Measurements from ENCODE around the gene PHLDA2.

The PHLDA2 gene, protein sequence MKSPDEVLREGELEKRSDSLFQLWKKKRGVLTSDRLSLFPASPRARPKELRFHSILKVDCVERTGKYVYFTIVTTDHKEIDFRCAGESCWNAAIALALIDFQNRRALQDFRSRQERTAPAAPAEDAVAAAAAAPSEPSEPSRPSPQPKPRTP
- 0.05 to 3.9 (median 2.9) reads per million in 3 experiments for total RNA-seq

DNA sequence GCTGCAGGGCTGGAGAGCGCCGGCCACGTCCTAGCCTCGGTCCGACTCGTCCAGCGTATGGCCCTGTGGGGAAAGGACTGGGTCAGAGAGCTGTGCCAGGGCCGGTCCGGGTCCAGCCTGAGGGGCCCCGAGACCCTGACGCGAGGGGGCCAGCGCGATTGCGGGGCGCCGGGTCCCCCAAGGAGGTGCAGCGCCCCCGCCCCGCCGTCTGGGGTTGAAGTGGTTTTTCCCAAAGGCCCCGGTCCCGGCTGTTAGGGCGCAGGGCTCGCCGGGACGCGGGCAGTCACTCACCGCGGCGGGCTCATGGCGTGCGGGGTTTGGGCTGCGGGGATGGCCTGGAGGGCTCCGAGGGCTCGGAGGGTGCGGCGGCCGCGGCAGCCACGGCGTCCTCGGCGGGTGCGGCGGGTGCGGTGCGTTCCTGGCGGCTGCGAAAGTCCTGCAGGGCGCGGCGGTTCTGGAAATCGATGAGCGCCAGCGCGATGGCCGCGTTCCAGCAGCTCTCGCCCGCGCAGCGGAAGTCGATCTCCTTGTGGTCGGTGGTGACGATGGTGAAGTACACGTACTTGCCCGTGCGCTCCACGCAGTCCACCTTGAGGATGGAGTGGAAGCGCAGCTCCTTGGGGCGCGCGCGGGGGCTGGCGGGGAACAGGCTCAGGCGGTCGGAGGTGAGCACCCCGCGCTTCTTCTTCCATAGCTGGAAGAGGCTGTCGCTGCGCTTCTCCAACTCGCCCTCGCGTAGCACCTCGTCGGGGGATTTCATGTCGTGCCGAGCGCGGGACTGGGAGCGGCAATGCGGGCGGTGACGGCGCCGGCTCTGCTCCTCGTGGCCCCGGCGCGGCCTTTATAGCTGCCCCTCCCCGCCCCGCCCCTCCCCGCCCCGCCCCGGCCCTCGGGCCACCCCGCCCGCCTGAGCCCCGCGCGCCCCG, at the start of gene PHLDA2:
PHLDA2 (minus strand) TSS at position 816 of the 926 bp plus-strand sequence; CDS start at position 760, 56 bp downstream.
- peak; percentile 68 for DNase-seq

DNA sequence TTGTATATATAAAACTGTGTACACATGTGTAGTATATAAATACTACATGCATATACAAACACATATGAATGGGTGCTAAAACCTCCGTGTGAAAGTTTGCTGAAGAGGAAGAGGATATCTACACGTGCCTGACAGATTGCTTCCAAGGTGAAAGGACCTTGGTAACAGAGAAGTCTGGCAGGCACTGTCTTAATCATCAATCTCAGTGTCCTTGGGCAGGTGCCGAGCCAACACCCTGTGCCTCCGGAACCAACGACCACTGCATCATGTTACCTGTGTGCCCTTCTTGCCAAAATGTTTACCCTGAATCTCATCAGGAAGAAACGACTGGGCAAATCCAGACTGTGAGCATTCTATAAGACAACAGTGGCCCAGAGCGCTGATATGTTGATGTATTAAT, 47.9 kb upstream of the PHLDA2 start:
- DNase-seq: no peak

DNA sequence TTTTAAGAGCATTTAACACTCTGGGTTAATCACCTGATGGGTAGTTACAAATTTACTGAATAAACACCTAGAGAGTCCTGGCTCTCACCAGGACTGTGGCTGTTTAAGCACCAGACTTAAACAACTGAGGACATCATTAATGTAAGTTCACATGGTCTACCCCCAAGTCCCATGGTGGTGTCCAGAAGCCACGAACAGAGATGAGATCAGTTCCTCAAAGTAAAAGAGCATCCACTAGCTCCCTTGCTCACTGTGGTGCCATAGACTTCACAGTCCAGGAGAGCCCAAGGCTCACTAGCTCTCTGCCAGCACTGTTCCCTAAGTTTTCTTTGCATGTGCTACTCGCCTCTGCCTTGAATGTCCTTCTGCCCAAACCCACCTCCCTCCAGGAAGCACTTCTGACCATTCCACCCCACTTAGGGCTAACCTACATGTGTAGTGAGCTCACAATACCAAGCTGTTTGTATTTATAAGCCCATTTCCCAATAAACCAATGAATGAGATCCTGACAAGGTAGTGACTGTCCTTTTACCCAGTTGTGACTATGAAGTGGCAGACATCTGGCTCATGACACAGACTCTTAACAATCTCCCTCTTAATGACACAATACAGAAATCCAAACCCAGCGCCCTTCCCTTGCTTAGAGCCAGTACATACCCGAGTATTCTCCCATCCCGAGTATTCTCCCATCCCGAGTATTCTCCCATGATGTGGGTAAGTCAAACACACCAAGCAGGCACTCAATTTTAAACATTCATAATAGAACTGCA, 47.3 kb upstream of the PHLDA2 start:
- no peak for DNase-seq

DNA sequence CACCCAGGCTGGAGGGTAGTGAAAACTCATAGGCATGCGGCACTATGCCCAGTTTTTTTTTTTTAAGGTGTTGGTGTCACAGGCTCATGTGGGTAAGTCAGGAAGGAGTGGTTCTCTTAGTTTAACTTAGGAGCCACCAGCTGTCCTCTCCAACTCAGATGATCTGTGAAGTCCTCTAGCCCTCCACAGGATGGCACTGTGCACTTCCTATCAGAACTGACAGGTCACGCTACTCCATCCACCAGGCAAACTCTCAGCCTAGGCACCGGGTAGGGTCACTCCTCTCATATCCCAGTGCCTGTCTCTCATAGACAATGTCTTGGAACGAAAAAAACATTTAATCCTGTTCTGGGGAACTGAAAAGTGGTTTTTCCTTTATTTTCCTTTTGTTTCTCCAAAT, 46.4 kb upstream of the PHLDA2 start:
- DNase-seq: peak; percentile 39

DNA sequence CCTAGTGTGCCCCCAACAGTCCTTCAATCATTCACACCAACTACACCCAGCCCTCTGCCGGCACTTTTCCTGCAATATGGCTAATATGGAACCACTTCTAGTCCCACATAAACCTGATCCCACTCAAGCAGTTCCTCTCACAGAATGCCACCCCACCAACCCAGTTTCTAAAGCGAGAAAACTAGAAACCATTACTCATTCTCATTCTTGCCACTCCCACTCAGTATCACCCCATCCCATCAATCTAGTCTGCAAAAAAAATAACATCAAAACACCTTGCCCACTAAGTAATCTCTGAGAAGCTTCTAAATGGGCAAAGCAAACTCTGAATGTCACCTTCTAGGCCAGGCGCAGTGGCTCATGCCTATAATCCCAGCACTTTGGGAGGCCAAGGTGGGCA, 45.1 kb upstream of the PHLDA2 start:
- no peak for DNase-seq

DNA sequence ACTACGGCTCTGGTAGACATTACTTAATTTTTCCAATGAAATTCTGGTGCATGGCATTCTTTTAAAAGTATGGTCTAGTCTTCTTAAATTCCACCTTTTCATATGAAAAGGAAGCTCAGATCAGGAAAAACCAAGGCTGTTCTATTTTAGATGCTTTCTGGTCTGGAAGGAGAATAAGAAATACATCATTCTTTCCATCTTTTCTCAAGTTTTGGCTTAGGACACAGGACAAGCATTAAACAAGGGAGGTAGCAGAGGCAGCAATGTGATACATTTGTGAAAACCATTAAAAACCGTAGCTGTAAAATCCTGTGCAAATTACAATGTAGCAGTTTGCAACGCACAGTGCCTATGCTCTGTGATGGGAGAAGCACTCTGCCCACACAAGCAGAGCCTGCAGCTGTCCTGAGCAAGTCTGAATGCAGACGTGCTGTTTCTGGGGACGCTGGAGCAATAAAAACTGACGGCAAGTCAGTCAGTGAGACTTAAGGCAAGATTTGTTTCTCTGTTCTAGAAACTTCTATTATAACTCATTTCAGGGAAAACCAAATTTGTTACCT, 39.2 kb upstream of the PHLDA2 start:
- no peak for DNase-seq

DNA sequence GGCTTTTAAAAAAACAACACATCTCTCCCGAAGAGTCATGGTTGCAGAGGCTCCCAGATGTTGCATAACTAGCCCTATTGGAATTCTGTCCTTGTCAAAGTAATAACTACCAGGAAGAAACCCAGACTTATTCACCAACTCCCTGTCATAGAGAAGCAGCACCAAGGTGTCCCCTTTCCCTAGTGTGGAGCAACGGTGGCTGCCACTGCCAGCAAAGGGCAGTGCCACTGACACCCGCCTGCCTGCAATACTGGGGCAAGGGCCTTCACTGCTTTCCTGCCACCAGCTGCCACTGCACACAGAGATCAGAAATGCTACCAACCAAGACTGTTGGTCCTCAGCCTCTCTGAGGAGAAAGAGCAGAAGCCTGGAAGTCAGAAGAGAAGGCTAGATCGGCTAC, 35.6 kb upstream of the PHLDA2 start:
- no peak for DNase-seq

DNA sequence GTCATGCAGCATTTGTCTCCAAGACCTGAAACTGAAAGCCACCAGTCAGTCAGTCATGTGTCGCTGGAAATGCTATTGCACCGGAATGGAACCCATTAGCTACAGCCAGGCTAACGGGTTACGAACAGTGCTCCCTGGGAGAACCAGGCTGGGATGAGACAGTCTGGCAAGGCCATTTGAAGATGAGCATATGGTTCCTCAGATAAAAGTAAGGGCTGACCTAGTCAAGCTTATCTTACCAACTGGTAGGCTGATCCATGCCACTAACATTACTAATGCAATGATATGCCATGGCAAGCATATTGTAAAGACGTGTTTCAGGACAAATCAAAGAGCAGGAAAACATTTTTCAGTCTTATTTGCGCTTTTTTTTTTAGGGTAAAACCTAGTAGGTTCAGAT, 34.5 kb upstream of the PHLDA2 start:
- DNase-seq: no peak

DNA sequence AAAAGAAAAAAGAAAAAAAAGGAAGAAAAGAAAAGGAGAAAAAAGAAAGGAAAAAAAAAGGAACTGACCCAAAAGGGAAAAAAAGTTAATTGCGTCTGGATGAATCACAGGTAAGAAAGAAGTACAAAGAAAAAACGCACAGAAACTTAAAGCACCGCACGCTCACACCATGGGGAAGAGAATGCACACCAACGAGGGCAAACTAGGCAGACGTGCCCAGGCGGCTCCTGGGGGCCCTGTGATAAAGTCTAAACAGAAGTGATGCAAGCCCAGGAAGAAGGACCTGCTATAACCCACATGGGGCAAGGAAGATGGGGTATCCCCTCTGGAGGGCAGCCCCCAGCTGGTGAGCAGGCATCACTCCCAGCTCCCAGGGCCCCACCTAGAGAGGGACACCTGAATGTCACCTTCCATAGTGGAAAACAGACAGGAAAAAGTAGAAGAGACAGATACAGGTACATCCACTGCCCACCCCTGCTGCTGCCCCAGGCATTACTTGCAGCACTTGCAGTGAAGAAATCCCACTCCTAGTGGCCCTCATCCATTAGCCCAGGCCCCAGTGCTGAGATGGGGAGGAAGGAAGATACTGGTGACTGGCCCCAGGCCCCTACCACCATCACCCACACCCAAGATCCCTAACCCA, 34.0 kb upstream of the PHLDA2 start:
- no peak for DNase-seq

DNA sequence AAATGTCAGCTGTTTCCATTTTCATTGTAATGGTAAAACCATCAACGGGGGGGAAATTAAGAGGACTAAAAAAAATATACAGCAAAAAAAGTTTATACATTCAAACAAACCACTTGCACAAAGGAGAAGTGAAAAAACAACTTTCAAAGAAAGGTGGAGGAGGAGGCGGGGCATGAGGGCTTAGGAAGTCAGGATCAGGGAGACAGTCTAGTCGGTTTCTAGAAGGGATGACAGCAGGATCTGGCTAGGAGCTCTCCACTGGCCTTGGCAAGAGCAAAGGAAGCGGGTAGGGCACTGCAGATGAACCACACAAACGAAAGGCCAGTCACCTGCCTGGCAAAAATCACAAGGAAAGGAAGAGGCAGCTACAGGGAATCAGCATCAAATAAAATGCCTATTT, 31.9 kb upstream of the PHLDA2 start:
- DNase-seq: no peak

DNA sequence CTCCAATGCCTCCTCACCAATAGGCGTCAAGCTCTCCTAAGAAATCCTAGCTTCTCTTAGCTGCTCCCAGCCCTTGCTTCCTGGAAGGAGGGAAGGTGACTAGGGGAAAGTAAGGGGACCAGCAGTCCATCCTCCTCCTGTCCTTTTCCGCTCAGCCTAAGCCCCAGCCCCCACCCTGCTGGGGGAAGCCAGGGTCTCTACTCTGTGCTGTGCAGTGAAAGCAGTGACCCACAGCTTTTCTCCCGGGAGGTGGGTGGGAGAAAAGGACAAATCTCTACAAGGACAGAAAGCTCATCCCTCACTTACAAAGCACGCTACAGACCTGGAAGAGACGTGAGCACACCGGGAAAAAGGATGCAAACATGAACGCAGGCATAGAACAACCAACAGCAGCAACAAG, 30.9 kb upstream of the PHLDA2 start:
- DNase-seq: no peak

DNA sequence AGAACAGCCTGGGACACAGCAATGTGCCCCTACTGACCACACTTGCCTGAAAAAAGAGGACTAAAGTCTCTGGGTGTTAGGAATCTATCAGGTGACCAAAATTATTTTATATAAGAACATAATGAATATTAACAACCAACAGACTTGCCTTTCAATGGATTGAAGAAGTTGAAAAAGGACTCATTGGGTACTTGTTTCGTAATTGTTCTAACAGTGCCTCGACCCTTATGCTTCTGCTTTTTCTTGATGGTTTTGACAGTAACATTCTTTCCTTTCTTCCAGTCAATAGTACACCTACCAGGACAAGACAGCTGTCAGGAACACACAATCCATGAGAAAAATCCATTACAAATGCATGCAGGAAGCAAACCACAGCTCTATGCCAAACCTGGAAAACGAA, 29.0 kb upstream of the PHLDA2 start:
- DNase-seq: no peak

DNA sequence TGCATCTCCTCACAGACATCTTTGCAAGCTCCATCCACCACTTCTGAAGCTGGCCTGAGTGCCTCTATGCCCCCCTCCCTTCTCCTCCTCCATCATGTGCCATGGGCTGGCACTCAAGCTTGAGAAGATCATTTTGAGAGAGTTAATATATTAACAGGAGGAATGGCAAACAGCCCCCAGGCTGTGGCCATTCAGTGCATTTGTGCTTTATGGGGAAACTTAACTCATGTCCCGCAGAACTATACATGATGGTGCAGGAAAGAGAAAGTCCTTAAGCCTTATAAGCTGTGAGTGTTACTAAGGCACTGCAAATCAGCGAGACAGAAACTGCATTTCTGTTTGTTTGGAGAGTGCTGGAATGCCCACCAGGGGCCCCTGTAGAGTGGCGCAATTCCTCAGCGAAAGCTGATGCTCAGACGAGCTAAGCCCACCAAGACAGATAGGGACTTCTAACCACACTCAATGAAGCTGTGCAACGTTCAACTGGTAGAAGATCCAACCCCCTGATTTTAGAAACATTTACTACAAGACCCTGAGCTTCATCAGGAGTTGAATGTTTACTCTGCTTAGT, 26.8 kb upstream of the PHLDA2 start:
- DNase-seq: no peak

DNA sequence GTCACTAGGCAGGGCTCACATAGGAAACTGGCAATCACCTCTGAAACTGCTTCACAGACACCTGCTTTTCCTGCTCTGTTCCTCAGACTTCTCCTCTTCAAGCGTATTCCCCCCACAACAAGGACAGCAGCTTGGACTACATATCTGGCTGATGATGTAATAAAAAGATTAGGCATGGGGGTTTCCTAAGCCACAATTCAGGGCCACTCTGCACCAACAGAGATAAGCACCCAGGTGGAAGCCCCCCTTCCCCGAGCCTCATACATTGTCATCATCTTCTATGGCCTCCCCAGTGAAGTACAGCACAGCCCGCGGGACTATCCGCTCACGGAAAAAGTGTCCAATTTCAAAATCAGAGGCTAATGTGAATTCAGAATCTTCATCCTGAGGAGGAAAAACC, 25.0 kb upstream of the PHLDA2 start:
- DNase-seq: no peak

DNA sequence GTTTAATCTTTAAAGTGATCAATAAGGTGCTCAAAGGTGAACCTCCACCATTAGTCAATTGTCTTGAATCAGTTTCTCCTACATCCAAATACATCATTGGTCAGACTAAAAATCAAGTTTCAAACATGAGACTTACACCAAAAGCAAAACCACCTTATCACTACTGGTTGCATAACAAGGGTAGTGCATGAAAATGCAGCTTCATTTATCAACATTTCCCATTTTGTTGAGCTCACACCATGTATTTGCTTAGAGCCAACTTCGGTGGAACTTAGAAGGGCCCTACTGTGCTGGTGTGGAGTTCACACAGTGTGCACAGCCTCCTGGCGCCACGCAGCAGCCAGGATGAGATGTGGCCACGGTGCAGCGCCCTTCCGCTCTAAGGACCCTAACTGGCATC, 23.1 kb upstream of the PHLDA2 start:
- DNase-seq: no peak

DNA sequence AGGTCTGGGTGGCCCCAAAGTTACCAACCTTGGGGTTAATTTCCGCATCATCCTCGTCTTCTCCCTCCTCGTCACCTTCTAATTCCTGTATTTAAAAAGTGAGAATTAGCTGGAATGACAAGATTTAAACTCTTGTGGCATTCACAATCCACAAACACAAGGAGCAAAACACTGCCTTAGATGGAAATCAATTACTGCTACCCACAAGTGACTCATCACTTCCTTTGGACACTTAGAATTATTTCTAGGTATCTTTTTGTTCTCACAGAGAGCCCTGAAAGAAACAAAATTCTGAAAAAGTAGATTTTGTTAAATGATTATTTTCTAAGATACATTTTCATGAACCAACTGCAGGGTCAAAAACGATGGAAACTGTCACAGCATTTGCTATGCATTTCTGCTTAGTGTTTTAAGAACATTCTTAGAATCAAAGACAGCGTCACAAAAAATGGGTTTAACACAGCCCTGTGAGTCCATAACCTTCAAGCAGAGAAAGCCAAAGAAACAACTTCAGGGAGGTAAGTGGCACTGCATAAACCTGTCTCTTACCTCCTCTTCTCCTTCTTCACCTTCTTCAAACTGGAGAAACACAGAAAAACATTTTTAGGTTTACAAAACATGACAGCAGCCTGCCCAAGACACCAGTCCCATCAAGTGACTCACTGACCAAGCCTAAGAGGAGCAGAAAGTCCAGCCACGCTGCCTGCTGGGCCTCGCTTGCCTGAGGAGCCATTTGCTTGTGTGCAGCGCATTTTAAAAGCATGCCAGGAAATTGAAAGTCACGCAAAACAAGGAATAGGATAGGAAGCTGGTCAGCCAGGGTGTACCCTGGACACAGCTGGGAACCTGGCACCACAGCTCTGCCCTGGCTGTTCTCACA, 22.3 kb upstream of the PHLDA2 start:
- DNase-seq: no peak

DNA sequence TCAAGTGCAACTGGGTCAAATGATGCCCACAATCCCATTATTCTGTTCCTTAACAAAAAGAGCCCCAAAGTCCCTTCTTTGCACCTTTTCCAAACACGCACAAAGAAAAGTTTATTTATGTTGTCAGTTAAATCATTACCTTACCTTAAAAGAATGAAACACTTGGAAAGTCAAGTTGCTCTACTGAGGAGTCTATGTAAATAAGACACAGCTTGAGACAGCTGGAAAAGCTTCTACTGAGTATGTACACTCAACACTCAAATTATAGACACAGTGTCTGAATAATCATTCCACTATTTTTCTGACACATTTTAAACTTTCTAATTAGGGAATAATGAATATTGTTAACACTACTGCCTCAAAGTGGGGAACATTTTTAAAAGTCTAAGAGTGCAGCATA, 21.6 kb upstream of the PHLDA2 start:
- no peak for DNase-seq

DNA sequence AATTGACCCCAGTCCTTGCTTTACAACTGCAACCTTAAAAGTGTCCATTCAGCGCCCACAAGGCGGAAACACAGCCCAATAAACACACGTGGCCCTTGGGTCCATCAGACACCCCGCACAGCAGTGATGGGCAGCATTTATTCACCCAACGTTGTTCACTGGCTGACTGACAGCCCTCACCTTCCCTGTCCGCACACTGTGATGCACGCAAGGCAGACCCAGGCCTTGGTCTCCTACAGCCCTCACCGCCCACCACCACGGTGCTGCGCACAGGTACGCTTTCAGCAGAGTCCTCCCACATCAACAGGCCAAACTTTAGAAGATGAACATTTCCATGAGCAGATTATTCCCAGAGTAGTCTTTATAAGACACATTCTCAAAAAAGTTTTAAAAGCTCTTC, 20.7 kb upstream of the PHLDA2 start:
- no peak for DNase-seq

DNA sequence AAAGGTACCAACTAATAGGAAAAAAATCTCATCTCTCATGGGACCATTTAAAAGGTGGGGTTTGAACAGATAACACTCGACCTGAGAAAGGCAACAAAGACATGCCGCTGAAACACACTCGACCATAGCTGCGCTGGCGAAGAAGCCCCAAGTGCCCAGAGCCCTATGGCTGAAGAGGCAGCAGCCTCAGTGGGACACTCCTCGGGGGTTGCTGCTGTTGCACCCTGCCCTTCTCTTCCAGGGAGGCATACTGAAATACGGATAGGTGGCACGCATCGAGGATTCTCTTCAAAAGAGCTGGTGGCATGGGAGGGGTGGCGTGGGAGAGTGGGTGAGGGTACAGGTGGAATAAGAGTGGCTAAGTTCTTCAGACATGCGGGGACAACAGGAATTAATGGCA, 18.5 kb upstream of the PHLDA2 start:
- no peak for DNase-seq

DNA sequence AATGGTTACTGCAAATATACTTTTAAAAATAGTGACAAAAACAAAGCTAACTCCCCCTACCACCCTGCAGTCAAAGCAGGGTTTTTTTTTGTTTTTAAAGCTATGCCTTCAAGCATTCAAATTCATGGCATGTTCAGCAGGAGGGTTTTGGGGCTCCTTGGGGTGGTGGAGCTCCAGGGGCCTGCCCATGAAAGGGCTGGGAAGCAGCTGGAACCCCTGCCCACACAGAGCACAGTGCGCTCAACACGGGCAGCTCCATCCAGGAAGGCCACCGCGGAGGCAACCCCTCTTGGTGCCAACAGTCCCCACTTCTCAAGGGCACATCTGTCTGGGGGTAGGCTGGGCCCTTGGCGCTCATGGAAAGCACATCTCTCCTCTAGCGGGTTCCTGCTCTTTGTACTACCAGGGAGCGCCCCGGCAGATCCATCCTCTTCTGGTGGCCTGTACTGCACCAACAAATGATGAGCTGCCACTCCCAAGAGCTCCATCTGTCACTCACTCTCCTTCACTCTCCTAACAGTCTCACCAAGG, 16.6 kb upstream of the PHLDA2 start:
- no peak for DNase-seq
